ENCODE data around the gene MAD1L1.

- TF ChIP-seq POLR2A (IDR thresholded peaks at IDR 0.05) (no peak), CTCF (IDR thresholded peaks at IDR 0.05) (no peak), EP300 (IDR thresholded peaks at IDR 0.05) (no peak), POLR2AphosphoS5 (IDR thresholded peaks at IDR 0.05) (no peak)
Measured at GRCh38 chr7:1867370-1868260, 365.1 kb downstream of the MAD1L1 start.
